ENCODE data around the gene C9.
"Not testable (repeated sequence)": the region's sequence is repeated elsewhere in the genome, so short reads cannot be mapped to it uniquely, and the experiment has no call there.

Gene C9

GRCh38 chr5:39373791-39374190 is 9.5 kb upstream of the C9 start:
- no peak for DNase-seq (ENCODE audit: low read depth)

- DNase-seq (ENCODE audit: low read depth): no peak
Observed at GRCh38 chr5:39371367-39371635, 7.0 kb upstream of the C9 start.

- no peak for DNase-seq (ENCODE audit: low read depth)
Observed at GRCh38 chr5:39370555-39371366, 6.5 kb upstream of the C9 start.

GRCh38 chr5:39369123-39369815 is 5.0 kb upstream of the C9 start:
- no peak for DNase-seq (ENCODE audit: low read depth)

- DNase-seq (ENCODE audit: low read depth): no peak
Observed at GRCh38 chr5:39368116-39368515, 3.8 kb upstream of the C9 start.

GRCh38 chr5:39367711-39368110 is 3.4 kb upstream of the C9 start:
- DNase-seq (ENCODE audit: low read depth): no peak

- no peak for DNase-seq (ENCODE audit: low read depth)
Observed at GRCh38 chr5:39363217-39363616, 1.1 kb downstream of the C9 start.

GRCh38 chr5:39362646-39363045 is 1.6 kb downstream of the C9 start:
- no peak for DNase-seq (ENCODE audit: low read depth)

- no peak for DNase-seq (ENCODE audit: low read depth)
Observed at GRCh38 chr5:39361306-39361705, 3.0 kb downstream of the C9 start.

GRCh38 chr5:39360471-39361111 is 3.7 kb downstream of the C9 start:
- no peak for DNase-seq (ENCODE audit: low read depth)

- no peak for DNase-seq (ENCODE audit: low read depth)
Observed at GRCh38 chr5:39356263-39356662, 8.0 kb downstream of the C9 start.

- DNase-seq (ENCODE audit: low read depth): no peak
Observed at GRCh38 chr5:39355324-39355723, 9.0 kb downstream of the C9 start.

GRCh38 chr5:39353717-39354399 is 10.4 kb downstream of the C9 start:
- DNase-seq (ENCODE audit: low read depth): no peak

- no peak for DNase-seq (ENCODE audit: low read depth)
Observed at GRCh38 chr5:39352951-39353350, 11.3 kb downstream of the C9 start.

- no peak for DNase-seq (ENCODE audit: low read depth)
Observed at GRCh38 chr5:39352170-39352569, 12.1 kb downstream of the C9 start.

- DNase-seq (ENCODE audit: low read depth): no peak
Observed at GRCh38 chr5:39349484-39349883, 14.8 kb downstream of the C9 start.

- no peak for DNase-seq (ENCODE audit: low read depth)
Observed at GRCh38 chr5:39342460-39342859, 21.8 kb downstream of the C9 start.

GRCh38 chr5:39341896-39342295 is 22.4 kb downstream of the C9 start:
- DNase-seq (ENCODE audit: low read depth): no peak

GRCh38 chr5:39340506-39340905 is 23.8 kb downstream of the C9 start:
- no peak for DNase-seq (ENCODE audit: low read depth)

GRCh38 chr5:39337252-39337915 is 26.9 kb downstream of the C9 start:
- DNase-seq (ENCODE audit: low read depth): no peak

- DNase-seq (ENCODE audit: low read depth): not testable (repeated sequence)
Observed at GRCh38 chr5:39334296-39334695, 30.0 kb downstream of the C9 start.

GRCh38 chr5:39333104-39333503 is 31.2 kb downstream of the C9 start:
- DNase-seq (ENCODE audit: low read depth): no peak
